Midbrain (tissue), 1 donor: ENCODE data around the gene DLG4.
A peak's percentile ranks its signal among the peaks of the same experiment; 100 is the strongest.

Experiments
- DNase-seq: peaks from one replicate; lab custom pipeline; 2025; lab: John Stamatoyannopoulos, UW

The DLG4 gene

GRCh38 chr17:7214300-7215135, 5.1 kb downstream of the DLG4 start:
- peak; percentile 95 for DNase-seq

- no peak for DNase-seq
These were observed 5.7 kb downstream of the DLG4 start for GRCh38 chr17:7213895-7214299.

GRCh38 chr17:7211491-7212273, 8.0 kb downstream of the DLG4 start:
- no peak for DNase-seq

- no peak for DNase-seq
These were observed 10.7 kb downstream of the DLG4 start for GRCh38 chr17:7208754-7209460.

GRCh38 chr17:7208027-7208571, 11.5 kb downstream of the DLG4 start:
- DNase-seq = no peak

DNA sequence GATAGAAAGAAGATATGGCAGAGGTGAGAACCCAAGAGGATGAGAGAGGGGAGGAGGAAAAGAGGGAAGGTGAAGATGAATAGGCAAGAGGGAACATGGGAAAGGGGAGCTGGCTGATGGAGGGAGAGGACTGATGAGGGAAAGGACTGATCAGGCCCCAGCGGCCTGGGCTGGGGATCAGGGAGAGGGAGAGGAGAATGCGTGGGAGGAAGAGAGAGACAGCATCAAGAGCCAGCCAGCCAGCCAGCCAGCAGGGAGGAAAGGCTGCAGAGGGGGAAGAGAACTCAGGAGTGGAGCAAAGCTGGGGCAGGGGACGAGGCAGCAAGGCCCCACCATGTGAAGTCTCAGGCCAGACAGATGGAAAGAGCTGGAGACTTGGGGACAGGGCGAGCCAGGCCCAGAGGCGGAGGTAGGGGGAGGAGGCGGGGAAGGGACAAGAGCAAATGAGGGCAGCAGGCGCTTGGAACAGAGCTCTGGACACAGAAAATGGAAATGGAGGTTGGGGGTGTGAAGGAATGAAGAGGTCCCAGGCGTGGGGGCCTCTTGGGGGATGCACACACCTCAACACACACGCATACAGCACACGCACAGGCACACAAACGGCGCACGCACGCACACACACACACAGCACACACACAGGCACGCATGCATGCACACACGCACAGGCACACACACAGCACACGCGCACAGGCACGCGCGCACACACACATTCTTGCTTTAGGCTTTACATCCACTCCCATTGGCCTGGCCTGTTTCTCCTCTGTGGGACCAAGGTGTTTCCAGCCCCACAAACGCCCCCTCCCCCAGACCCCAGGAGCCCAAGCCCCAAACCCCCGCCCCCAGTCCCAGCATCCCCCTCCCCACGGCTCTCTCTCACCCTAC, 12.3 kb downstream of the DLG4 start:
- no peak for DNase-seq

DNA sequence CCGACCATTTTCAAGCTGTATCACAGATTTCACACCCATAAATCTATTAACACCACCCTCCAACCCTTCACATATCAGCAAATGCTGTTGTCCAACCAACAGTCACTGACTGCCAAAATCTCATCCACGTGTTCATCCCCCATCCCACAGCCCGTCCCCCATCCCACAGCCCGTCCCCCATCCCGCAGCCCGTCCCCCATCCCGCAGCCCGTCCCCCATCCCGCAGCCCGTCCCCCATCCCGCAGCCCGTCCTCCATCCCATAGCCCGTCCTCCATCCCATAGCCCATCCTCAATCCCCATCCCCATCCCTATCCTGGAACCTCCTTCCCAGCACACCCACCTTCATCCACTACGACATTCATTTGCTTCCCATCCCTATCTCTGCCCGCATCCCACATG, 14.1 kb downstream of the DLG4 start:
- DNase-seq = no peak

- DNase-seq = peak; percentile 79
These were observed 14.7 kb downstream of the DLG4 start for GRCh38 chr17:7204828-7205461.

- no peak for DNase-seq
These were observed 15.3 kb downstream of the DLG4 start for GRCh38 chr17:7204336-7204735.

DNA sequence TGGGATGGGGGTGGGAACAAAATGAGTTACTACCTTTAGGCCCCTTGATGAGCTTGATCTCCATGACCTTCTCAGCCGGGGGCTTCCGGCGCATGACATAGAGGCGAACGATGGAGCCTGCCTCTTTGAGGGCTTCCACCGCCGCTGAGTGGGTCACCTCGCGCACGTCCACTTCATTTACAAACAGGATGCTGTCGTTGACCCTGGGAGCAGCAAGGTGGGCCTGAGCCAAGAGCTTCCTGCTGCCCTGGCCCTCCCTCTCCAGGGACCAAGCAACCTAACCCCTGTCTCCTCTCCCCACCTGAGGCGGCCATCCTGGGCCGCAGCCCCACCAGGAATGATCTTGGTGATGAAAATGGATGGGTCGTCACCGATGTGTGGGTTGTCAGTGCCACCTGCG, 16.2 kb downstream of the DLG4 start:
- no peak for DNase-seq

DNA sequence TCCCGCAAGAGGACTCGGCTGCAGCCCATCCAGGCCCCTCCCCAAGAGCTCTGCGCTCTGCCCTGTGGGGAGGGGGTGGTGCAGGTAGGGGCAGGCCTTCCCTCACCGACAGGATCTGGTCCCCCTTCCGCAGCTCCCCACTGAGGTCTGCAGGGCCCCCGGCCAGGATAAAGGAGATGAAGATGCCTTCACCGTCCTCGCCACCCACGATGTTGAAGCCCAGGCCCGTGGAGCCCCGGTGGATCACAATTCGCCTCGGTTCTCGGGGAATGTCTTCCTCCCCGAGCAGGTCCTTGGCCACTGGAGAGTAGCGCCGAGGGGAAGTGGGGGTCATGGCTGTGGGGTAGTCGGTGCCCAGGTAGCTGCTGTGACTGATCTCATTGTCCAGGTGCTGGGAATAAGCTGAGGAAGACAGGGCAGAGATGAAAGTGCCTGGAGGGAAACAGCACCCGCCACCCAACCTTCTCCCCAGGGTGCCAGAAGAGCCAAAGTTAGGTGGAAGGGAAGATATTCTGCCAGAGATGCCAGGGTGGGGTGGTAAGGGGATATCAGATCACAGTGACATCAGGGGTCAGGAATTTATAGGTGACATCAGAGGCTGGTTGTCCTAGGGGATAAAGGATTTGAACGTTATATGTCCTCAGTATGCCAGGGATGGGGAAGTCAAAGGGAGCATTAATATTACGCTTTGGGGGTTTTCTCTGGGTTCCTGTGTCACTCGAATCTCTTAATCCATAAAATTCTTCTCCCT, 22.8 kb downstream of the DLG4 start:
- DNase-seq = no peak

DNA sequence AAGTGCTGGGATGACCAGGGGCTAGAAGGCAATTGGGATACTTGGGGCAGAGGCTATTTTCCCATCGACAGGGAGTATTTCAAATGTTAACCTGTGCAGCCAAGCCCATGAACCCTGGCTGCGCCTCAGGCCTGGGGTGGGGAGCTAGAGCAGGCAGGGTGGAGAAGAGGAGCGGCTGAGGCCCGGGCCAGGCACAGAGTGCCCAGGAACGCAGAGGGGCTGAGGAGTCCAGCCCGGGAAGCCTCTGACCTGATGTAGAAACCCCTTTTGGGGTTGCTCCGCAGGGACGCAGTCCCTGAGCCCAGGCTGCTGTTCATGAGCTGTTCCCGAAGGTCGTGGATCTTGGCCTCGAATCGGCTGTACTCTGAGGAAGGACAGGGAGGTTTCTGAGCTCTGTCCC, 23.7 kb downstream of the DLG4 start:
- DNase-seq = no peak

- no peak for DNase-seq
These were observed 27.2 kb downstream of the DLG4 start for GRCh38 chr17:7192271-7192937.

DNA sequence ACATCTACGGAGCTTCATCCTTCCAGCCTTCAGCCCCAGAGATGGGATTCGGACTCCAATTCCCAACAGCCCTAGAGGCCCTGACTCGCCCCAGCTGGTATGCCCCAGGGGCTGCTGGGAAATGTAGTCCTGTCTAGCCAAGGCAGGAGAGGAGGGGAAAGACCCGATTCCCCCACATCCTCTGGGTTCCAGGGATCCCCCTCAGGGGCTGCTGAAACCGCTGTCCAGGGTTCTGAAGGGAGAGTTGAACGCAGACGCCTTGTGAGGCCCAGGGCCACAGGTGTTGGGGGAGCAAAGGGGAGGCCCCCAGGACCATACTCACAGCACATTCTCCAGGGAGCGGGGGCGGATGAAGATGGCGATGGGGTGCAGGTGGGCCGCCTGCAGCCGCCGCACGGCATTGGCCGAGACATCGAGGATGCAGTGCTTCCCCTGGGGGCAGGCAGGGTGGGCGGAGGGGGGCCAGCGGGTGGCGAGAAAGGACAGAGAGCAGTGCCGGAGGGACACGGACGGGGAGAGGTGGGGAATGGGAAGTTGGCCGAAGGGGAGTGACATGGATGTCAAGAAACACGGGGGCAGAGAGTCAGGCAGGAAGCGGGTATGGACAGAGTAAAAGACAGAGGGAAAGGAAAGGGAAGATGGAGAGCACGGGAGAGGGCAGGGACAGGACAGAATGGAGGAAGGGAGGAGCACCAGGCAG, 27.9 kb downstream of the DLG4 start:
- peak; percentile 5 for DNase-seq

DNA sequence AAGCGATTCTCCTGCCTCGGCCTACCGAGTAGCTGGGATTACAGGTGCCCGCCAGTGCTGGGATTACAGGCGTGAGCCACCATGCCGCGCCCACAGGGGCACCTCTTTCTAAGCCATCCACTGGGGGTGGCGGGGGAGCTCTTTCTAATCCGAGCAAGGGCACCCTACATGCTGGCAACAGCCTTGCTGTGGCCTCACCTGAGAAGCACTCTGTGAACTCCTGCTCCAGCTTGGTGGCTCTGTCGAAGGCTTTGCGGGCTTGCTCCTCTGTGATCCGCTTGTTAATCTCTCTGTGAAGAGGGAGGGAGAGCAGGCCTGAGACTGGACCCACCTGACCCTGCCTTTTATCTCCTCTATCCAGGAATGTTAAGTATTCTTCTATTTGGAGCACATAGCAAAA, 28.6 kb downstream of the DLG4 start:
- DNase-seq = no peak

- no peak for DNase-seq
These were observed 29.2 kb downstream of the DLG4 start for GRCh38 chr17:7190276-7190917.

GRCh38 chr17:7186241-7186640, 33.4 kb downstream of the DLG4 start:
- no peak for DNase-seq

DNA sequence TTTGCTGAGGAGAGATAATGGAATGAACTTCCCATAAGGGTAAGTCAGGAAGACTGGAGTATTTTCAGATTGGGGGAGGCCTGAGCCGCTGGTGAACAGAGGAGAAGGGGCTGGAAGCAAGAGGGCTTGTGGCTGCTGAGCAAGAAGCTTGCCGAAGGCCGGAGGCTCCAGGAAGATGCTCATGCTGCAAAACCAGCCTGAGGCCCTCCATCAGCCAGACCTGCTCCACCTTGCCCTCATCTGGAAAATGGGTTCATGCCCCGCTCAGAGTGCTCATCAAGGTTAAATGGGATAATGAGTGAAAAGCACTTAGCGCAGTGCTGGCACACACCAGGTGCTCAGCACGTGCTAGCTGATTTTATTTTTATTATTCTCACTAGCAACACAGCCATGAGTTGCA, 35.0 kb downstream of the DLG4 start:
- DNase-seq = no peak
